ENCODE results near the gene MPC1L.

DNA sequence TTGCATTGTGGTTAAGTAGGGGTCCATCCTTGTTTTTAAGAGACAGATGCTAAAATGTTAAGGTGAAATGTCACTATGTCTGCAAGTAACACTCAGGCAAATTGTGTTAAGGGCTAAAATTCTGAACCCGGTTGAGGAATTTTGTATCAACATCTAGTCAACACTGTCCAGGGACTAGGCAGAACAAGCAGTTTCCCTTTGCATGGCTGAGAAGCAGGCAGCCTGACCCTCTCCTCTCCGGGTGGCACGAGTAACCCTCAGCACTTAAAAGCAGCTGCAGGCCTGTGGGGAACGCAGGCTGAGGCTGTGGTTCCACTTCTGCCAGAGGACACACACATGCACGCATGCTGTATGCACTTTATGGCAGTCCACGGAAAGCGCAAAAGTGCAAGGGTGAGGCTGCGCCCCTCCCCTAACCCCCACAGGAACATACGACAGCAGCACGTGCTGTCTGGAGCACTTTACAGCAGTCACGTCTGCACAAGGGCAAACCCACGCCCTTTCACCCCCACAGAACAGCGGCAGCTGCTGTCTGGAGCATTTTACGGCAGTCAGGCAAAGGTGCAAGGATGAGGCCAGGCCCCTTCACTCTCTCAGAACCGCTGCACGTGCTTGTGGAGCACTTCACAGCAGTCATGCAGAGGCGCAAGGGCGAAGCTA lies 619 bp upstream of the MPC1L start:
- TF ChIP-seq POLR2AphosphoS5 (IDR thresholded peaks at IDR 0.05), result no peak
- TF ChIP-seq, protein P1, sequence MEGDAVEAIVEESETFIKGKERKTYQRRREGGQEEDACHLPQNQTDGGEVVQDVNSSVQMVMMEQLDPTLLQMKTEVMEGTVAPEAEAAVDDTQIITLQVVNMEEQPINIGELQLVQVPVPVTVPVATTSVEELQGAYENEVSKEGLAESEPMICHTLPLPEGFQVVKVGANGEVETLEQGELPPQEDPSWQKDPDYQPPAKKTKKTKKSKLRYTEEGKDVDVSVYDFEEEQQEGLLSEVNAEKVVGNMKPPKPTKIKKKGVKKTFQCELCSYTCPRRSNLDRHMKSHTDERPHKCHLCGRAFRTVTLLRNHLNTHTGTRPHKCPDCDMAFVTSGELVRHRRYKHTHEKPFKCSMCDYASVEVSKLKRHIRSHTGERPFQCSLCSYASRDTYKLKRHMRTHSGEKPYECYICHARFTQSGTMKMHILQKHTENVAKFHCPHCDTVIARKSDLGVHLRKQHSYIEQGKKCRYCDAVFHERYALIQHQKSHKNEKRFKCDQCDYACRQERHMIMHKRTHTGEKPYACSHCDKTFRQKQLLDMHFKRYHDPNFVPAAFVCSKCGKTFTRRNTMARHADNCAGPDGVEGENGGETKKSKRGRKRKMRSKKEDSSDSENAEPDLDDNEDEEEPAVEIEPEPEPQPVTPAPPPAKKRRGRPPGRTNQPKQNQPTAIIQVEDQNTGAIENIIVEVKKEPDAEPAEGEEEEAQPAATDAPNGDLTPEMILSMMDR (IDR thresholded peaks at IDR 0.05), result no peak

All from breast epithelium (tissue), 3 donors.